Right lobe of liver (tissue), 4 donors: ENCODE measurements around the gene RERE.

ENCODE experiments used
- CTCF ChIP-seq, 4 donors: fragments of 200-600 bp in 3 of 4; fragments of 450-650 bp in 1 of 4; IDR thresholded peaks; one replicate each; pipeline versions ENCODE4 v1.5.1 to v1.8.0; 2016 to 2022; ENCODE audit warnings: antibody characterized with exemption in 4 of 4, mild to moderate bottlenecking in 2 of 4
- POLR2A ChIP-seq: fragments of 450-650 bp; IDR thresholded peaks from one replicate; pipeline ENCODE4 v1.6.1; 2017; ENCODE audit warnings: antibody characterized with exemption, mild to moderate bottlenecking
- donor health status: DM: no; HTN: no; CAD: no.
- donor health status: DM: no; HTN: no; CAD: no.
- donor health status: DM: no; HTN: yes; CAD: no.

DNA sequence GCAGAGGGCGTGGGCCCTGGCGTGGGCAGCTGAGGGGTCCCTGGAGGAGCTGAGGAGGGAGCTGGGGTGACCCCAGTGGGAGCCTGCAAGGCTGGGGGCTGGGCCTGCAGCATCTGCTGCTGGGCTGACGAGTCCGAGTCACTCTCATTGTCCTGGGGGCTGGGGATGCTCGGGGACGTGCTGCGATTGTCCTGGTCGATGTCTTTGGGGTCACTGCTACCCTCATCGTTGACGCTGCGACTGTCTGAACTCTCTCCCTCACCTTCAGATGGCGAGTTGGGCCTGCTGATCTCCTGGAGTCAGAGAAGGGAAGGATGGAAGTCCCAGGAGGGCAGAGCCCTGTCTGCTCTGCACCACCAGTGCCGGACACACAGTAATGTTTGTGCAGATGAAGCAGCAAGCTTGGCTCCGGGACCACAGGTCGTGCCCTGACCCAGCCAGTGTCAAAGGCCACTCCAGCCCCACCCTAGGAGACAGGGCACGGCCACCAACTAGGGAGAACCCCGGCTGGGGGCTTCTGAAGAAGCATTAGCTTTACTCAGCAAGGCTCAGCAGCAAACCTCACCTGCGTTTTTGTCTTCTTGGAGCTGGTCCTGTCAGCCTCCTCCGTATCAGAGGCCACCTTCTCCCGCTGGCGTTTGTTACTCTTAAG, 456.1 kb downstream of the RERE start:
- TF ChIP-seq CTCF (IDR thresholded peaks at IDR 0.05) (no peak), POLR2A (no peak)
